ENCODE results near the gene UBE2J2. TPM values are rescaled to one million over a fixed set of nuclear protein-coding genes. Genes with fewer than 3 reads are reported as not detected.

Gene UBE2J2
- total RNA-seq, 1 donor, result 51.4 TPM

GRCh38 chr1:1234180-1234808 lies 39.4 kb downstream of the UBE2J2 start:
- no peak overlapping the region for H3K4me3 ChIP-seq (ENCODE audit: low read depth, low read length)
- no peak for TF ChIP-seq CTCF (IDR thresholded peaks at IDR 0.05; ENCODE audit: insufficient read depth, low read depth, low read length)
- no peak for DNase-seq (ENCODE audit: low read depth)

GRCh38 chr1:1233567-1233892 lies 40.1 kb downstream of the UBE2J2 start:
- H3K4me3 ChIP-seq (ENCODE audit: low read depth, low read length), result no peak overlapping the region
- TF ChIP-seq CTCF (IDR thresholded peaks at IDR 0.05; ENCODE audit: insufficient read depth, low read depth, low read length), result no peak
- no peak for DNase-seq (ENCODE audit: low read depth)

GRCh38 chr1:1232796-1233566 lies 40.7 kb downstream of the UBE2J2 start:
- no peak for TF ChIP-seq CTCF (IDR thresholded peaks at IDR 0.05; ENCODE audit: insufficient read depth, low read depth, low read length)
- H3K4me3 ChIP-seq (ENCODE audit: low read depth, low read length), result no peak overlapping the region
- DNase-seq (ENCODE audit: low read depth), result no peak

- TF ChIP-seq CTCF (IDR thresholded peaks at IDR 0.05; ENCODE audit: insufficient read depth, low read depth, low read length), result no peak
- DNase-seq (ENCODE audit: low read depth), result no peak
- peak within 1 kb of the TSS; percentile 88 for H3K4me3 ChIP-seq (ENCODE audit: low read depth, low read length)
Observed at GRCh38 chr1:1232208-1232795, 41.4 kb downstream of the UBE2J2 start, which contains the start of gene B3GALT6. TSS of gene B3GALT6 (plus strand) at chr1:1232237. CDS start at chr1:1232279, 42 bp downstream.

- peak; percentile 97 for DNase-seq (ENCODE audit: low read depth)
- TF ChIP-seq CTCF (IDR thresholded peaks at IDR 0.05; ENCODE audit: insufficient read depth, low read depth, low read length), result no peak
Observed at GRCh38 chr1:1231400-1232207, 42.0 kb downstream of the UBE2J2 start, which contains the start of gene SDF4. TSS of gene SDF4 (minus strand) at chr1:1232001. CDS start at chr1:1228772, 3,229 bp downstream.

GRCh38 chr1:1230656-1231399 lies 42.8 kb downstream of the UBE2J2 start:
- TF ChIP-seq CTCF (IDR thresholded peaks at IDR 0.05; ENCODE audit: insufficient read depth, low read depth, low read length), result peak; percentile 42
- DNase-seq (ENCODE audit: low read depth), result peak; percentile 78
- H3K4me3 ChIP-seq (ENCODE audit: low read depth, low read length), result peak overlapping the region; percentile 88

More at GRCh38 chr1:1231400-1232207, 42.0 kb downstream of the UBE2J2 start, which contains the start of gene SDF4:
- H3K4me3 ChIP-seq (ENCODE audit: low read depth, low read length), result peak within 1 kb of the TSS; percentile 88
